ENCODE results near the gene SPG7. TPM values are rescaled to one million over a fixed set of nuclear protein-coding genes. Genes with fewer than 3 reads are reported as not detected.
A peak's percentile ranks its signal among the peaks of the same experiment; 100 is the strongest.

Gene SPG7
- total and polyA plus RNA-seq, 9 of the 15 experiments (the other 6 are each of a cell fraction or from before 2014, with no cell fraction given), result 5.8 to 89.1 (median 49.4) TPM

DNA sequence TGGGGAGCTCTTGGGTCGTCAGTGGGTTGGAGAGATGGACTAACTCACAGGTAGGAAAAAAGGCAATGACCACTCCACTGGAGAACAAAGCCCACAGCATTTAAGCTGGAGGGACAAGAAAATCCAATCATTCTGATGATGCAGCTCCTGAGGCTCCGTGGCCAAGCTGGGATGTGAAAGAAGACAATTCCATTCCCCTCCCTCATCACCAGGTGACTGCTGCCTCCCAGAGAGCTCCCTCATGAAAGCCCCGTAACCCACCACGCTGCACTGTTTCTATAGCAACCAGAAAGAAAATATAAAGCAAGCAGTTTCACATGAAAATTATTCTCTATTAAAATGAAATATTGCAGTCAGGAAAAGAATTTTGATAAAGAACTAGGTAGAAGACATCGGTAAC is 33.1 kb upstream of the SPG7 start:
- in situ Hi-C loops (cut with MboI), result no loop called here
- H3K4me1 ChIP-seq (replicated peaks in 1 of 2; ENCODE audit: control insufficient read depth in 2 of 2, insufficient read depth in 2 of 2, low read length in 2 of 2), result peaks cover 33 to 52% of the 10 kb centered on the region in 2 experiments
- BruUV-seq (replicated peaks), result no TSS peak

DNA sequence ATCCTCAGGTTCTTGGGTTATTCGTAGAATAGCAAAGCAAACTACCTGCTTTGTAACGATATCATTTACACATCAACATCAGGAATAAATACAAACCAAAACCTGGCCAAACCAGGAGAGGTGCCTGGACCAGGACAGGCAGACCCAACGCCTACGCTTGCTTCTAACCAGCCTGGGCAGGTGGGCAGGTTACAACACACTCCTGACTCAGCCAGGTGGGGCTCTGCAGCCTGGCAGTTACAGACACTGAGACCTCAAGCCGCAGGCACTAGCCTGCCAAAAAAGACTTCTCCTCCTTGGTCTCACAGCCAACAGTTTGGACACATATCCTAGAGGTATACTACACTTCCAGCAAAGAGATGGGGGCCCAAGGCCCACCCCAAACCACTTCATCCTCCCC is 31.8 kb upstream of the SPG7 start:
- ATAC-seq (no peak; the same call in 2 of the 3 replicates), FAIRE-seq (no peak), DNase-seq (ENCODE audit: extremely low read depth in 1 of 4, low spot score in 3 of 4) (no peak)
- Histone ChIP-seq H3K4me3 (no peak overlapping the region), H3K79me2 (ENCODE audit: control insufficient read depth, insufficient read depth, low read length) (peaks cover 100% of the 10 kb centered on the region), H3K9ac (ENCODE audit: insufficient read depth in 1 of 2, low read depth in 2 of 2, low read length in 2 of 2) (peak overlapping the region in 1 of 2 experiments; percentile 49; a peak in 2 of 4 replicates), H2AFZ (ENCODE audit: low read depth, low read length) (no peak overlapping the region), H4K20me1 (replicated peaks; ENCODE audit: control insufficient read depth, insufficient read depth, low read length) (peaks cover 86% of the 10 kb centered on the region), H3K9me1 (ENCODE audit: control insufficient read depth, insufficient read depth, low read length) (peaks cover 30% of the 10 kb centered on the region), H3K4me1 (replicated peaks in 1 of 2; ENCODE audit: control insufficient read depth in 2 of 2, insufficient read depth in 2 of 2, low read length in 2 of 2) (peaks cover 29 to 53% of the 10 kb centered on the region in 2 experiments), H3K27ac (ENCODE audit: extremely low read depth, low read depth, low read length) (peak overlapping the region; percentile 4; the same call in 1 of the 3 replicates), H3K9me3 (replicated peaks; ENCODE audit: control insufficient read depth, insufficient read depth, low read depth, low read length) (no peaks in the 10 kb centered on the region), H3K27me3 (ENCODE audit: control insufficient read depth in 2 of 2, insufficient read depth in 2 of 2, low read length in 2 of 2) (no peaks in the 10 kb centered on the region), H3K4me2 (ENCODE audit: insufficient read depth, low read length) (0 out of 2 replicates have a peak overlapping the region, but pooled peaks have one; percentile 9), H3K36me3 (ENCODE audit: control insufficient read depth, insufficient read depth, low read length) (peaks cover 18% of the 10 kb centered on the region; the same call in 2 of the 3 replicates)
- BruUV-seq (replicated peaks), result no TSS peak
- ChIA-PET POLR2A (interaction anchor here (0.6 to 4.8 kb wide), 10 partner anchors 9 to 115 kb away, joined by 3 to 24 read pairs (median 6); partner anchors contain the start of gene SPG7), CTCF (ENCODE audit: low intra/inter-chr PET ratio) (no interaction called here)
- in situ Hi-C loops (cut with MboI) (no loop called here), intact Hi-C loops (cut with micrococcal nuclease) (no loop called here)
- 78% methylated on average over 5 of the region's 5 CpGs for WGBS (ENCODE audit: insufficient coverage, low coverage, missing lambda C conversion rate)
- TF ChIP-seq NFYB (IDR thresholded peaks at IDR 0.05; ENCODE audit: extremely low read depth, insufficient read length) (no peak), ZNF311 (CRISPR knock-in tag; IDR thresholded peaks at IDR 0.05) (no peak), SNRNP70 (optimal IDR thresholded peaks at IDR 0.05; ENCODE audit: low read depth, low read length) (no peak), RBM14 (IDR thresholded peaks at IDR 0.05; ENCODE audit: borderline replicate concordance, insufficient read depth, low read depth, low read length) (no peak), TCF7 (IDR thresholded peaks at IDR 0.05; ENCODE audit: borderline replicate concordance) (no peak), ZNF124 (CRISPR knock-in tag; IDR thresholded peaks at IDR 0.05) (no peak)
- TF ChIP-seq, protein P1, sequence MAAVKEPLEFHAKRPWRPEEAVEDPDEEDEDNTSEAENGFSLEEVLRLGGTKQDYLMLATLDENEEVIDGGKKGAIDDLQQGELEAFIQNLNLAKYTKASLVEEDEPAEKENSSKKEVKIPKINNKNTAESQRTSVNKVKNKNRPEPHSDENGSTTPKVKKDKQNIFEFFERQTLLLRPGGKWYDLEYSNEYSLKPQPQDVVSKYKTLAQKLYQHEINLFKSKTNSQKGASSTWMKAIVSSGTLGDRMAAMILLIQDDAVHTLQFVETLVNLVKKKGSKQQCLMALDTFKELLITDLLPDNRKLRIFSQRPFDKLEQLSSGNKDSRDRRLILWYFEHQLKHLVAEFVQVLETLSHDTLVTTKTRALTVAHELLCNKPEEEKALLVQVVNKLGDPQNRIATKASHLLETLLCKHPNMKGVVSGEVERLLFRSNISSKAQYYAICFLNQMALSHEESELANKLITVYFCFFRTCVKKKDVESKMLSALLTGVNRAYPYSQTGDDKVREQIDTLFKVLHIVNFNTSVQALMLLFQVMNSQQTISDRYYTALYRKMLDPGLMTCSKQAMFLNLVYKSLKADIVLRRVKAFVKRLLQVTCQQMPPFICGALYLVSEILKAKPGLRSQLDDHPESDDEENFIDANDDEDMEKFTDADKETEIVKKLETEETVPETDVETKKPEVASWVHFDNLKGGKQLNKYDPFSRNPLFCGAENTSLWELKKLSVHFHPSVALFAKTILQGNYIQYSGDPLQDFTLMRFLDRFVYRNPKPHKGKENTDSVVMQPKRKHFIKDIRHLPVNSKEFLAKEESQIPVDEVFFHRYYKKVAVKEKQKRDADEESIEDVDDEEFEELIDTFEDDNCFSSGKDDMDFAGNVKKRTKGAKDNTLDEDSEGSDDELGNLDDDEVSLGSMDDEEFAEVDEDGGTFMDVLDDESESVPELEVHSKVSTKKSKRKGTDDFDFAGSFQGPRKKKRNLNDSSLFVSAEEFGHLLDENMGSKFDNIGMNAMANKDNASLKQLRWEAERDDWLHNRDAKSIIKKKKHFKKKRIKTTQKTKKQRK (IDR thresholded peaks at IDR 0.05; ENCODE audit: borderline replicate concordance, low read depth, low read length), result no peak
- TF ChIP-seq, protein P2, sequence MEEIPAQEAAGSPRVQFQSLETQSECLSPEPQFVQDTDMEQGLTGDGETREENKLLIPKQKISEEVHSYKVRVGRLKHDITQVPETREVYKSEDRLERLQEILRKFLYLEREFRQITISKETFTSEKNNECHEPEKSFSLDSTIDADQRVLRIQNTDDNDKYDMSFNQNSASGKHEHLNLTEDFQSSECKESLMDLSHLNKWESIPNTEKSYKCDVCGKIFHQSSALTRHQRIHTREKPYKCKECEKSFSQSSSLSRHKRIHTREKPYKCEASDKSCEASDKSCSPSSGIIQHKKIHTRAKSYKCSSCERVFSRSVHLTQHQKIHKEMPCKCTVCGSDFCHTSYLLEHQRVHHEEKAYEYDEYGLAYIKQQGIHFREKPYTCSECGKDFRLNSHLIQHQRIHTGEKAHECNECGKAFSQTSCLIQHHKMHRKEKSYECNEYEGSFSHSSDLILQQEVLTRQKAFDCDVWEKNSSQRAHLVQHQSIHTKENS (CRISPR knock-in tag; IDR thresholded peaks at IDR 0.05), result no peak

More for the DNA sequence above, 33.1 kb upstream of the SPG7 start:
- ATAC-seq (no peak), DNase-seq (ENCODE audit: extremely low read depth in 1 of 4, low spot score in 3 of 4) (no peak), FAIRE-seq (no peak)
- H3K79me2 ChIP-seq (ENCODE audit: control insufficient read depth, insufficient read depth, low read length), result peaks cover 100% of the 10 kb centered on the region
- peaks cover 76% of the 10 kb centered on the region for H4K20me1 ChIP-seq (replicated peaks; ENCODE audit: control insufficient read depth, insufficient read depth, low read length)
- peaks cover 17% of the 10 kb centered on the region; the same call in 2 of the 3 replicates for H3K36me3 ChIP-seq (ENCODE audit: control insufficient read depth, insufficient read depth, low read length)
- intact Hi-C loops (cut with micrococcal nuclease), result no loop called here
- TF ChIP-seq RFX1 (IDR thresholded peaks at IDR 0.05), result peak; percentile 80
- TF ChIP-seq POLR3G (IDR thresholded peaks at IDR 0.05; ENCODE audit: extremely low read depth, insufficient read length, insufficient replicate concordance), result no peak
- no peak overlapping the region for H3K4me3 ChIP-seq
- H3K27ac ChIP-seq (ENCODE audit: extremely low read depth, low read depth, low read length), result no peak overlapping the region
- H3K9me3 ChIP-seq (replicated peaks; ENCODE audit: control insufficient read depth, insufficient read depth, low read depth, low read length), result no peaks in the 10 kb centered on the region
- H3K9ac ChIP-seq (ENCODE audit: insufficient read depth in 1 of 2, low read depth in 2 of 2, low read length in 2 of 2), result peak overlapping the region in 1 of 2 experiments; percentile 53; a peak in 1 of 4 replicates
- peaks cover 24% of the 10 kb centered on the region for H3K9me1 ChIP-seq (ENCODE audit: control insufficient read depth, insufficient read depth, low read length)
- H3K27me3 ChIP-seq (ENCODE audit: control insufficient read depth in 2 of 2, insufficient read depth in 2 of 2, low read length in 2 of 2), result no peaks in the 10 kb centered on the region
- no peak overlapping the region for H2AFZ ChIP-seq (ENCODE audit: low read depth, low read length)
- ChIA-PET CTCF (ENCODE audit: low intra/inter-chr PET ratio) (no interaction called here), POLR2A (interaction anchor here (0.6 to 2.1 kb wide), 9 partner anchors 8 to 663 kb away, joined by 3 to 10 read pairs (median 6); partner anchors contain the start of gene APRT)
- 0 out of 2 replicates have a peak overlapping the region, but pooled peaks have one; percentile 4 for H3K4me2 ChIP-seq (ENCODE audit: insufficient read depth, low read length)
- WGBS (ENCODE audit: insufficient coverage, low coverage, missing lambda C conversion rate), result 40% methylated on average over 5 of the region's 5 CpGs
